Activated T-cell treated with anti-CD3 and anti-CD28 coated beads for 1 hour (primary cell): ENCODE measurements around the gene SH3TC1.

ENCODE experiments used
- DNase-seq: peaks from one replicate; pipeline ENCODE4 v3.0.0-alpha.2; 2020; ENCODE audit warnings: low read depth

Gene SH3TC1

GRCh38 chr4:8180310-8181093, 18.6 kb upstream of the SH3TC1 start:
- DNase-seq = no peak

DNA sequence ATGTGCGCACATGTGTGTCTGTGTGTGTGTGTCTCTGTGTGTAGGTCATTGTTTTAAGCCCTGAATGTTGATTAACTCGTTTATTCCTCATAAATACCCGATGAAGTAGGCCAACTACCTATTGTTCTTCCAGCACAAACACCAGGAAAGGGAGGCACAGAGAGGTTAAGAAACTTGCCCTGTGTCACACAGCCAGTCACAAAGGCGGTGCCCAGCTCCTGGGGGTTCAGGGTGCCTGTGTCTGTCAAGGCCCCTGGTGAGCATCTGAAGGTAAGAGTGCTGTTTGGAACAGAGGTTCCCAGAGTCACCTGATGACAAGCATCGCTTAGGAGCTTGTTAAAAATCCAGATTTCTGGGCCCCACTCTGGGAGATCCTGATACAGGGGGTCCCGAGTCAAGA, 18.0 kb upstream of the SH3TC1 start:
- DNase-seq = no peak

DNA sequence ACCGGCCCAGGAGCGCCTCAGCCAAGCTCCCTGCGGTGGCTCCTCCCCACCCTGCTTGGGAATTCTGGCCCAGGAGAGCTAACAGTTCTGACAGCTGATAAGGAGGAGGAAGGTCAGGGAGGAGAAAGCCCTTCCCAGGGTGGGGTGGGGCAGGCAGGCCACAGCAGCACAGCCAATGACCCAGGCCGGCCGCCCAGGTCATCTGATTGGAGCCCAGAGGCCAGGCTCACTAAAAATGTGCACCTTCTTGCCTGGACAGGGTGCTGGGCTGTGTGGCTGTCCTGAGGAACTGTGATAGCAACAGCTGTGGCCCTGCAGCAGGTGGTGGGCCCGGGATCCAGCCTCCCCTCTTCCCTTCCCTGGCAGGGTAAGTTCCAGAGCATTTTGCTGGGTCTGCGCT, 17.2 kb upstream of the SH3TC1 start:
- no peak for DNase-seq

DNA sequence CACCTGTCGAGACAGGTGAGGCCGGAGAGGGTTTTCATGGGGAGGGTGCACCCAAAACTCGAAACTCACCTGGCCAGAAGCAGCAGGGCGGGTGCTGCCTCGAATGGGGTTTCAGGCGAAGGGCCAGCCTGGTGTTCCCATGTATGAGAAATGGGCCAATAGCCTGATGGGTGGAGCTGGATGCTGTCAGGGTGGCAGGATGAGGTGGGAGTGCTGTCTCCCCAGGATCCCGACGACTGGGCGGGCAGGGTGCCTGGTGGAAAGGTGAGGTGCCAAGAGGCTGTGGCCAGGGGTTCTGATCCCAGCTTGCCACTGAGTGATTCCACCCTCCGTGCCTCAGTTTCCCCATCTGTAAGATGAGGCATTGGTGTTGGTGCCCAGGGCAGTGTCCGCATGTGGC, 16.8 kb upstream of the SH3TC1 start:
- no peak for DNase-seq

DNA sequence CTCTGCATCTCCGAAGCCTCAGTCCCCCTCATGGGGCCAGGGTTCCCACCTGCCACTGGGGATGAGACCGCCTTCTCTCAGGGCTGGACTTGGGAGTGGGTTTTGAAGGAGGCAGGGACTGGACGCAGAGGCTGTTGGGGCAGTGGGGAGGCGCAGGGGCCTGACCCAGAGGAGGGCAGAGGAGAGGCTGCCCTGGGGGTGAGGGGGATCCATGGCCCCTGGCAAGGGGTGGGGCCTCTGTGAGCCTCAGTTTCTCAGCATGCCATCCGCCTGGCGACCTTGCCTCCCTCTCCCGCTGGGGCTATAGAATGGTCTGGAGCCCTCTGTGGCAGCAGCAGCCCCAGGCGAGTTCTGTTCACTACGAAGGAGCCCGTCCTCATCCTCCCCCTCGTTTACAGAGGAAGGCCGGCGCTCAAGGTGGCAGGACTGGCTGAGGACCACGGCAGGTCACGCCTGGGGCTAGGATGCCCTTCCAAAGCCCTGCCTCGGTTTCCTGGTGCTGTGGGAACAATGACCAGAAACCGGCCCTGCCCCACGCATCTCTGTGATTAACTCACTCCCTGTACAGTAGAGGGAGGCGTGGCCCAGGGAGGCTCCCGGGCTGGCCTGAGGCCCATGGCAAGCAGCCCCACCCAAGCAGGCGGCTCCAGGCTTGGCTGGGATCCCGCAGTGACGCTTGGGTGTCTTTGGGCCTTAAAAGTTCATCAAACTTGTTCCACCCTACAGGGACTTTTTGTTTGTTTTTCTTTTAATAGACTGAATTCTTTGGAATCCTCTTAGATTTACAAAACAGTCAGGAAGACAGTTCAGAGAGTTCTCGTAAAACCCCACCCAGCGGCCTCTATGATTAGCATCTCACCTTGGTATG, 16.0 kb upstream of the SH3TC1 start:
- no peak for DNase-seq

DNA sequence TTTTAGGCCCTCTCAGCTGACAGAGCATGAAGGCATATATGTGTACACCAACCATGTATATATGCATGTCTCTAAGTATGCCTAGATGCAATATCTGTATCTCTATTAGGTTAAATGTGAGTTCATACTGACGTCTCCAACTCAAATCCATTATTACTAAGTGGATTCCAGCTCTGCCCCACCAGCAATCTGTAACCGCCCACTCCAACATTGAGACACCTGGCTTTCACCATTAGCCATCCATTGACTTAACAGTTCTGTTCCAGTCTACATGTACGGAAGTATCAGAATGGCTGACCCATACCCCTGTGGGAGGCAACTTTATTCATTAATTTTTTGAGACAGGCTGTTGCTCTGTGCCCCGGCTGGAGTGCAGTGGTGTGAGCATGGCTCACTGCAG, 15.0 kb upstream of the SH3TC1 start:
- DNase-seq = no peak

DNA sequence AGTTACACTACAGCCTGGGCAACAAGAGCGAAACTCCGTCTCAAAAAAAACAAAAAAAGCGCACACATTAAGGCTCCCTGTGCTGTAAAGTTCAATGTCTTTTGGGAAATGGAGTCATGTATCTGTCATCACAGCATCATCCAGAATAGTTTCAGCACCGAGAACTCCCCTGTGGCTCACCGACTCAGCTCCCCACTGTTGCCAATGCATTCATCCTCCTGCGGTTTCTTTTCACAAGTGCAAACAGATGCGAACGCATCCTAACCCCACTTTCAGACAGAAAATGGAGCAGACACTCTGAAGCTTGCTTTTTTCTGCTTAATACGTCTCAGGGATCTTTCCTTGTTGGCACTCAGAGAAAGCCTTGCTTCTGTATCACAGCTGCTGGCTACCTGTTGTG, 13.8 kb upstream of the SH3TC1 start:
- no peak for DNase-seq

DNA sequence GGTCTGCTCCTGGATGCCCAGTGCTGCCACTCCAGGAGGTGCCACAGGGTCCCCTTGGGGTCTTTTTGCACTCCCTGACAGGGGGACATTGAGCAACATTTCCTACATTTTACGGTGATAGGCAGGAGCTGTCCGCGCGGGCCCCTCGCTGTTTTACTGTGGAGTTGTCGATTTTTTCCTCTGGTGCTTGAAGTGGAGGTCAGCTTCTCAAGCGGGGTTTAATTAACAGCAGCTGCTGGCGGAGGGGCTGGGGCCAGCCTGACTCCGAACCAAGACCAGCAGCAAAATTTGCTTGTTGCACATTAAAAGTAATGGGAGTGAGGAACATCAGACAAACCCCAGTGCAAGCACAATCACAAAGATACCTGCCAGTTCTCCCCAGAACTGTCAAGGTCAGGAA, 13.2 kb upstream of the SH3TC1 start:
- no peak for DNase-seq

- no peak for DNase-seq
These were observed 11.0 kb upstream of the SH3TC1 start for GRCh38 chr4:8188085-8188484.

GRCh38 chr4:8188743-8189550, 10.1 kb upstream of the SH3TC1 start:
- no peak for DNase-seq

DNA sequence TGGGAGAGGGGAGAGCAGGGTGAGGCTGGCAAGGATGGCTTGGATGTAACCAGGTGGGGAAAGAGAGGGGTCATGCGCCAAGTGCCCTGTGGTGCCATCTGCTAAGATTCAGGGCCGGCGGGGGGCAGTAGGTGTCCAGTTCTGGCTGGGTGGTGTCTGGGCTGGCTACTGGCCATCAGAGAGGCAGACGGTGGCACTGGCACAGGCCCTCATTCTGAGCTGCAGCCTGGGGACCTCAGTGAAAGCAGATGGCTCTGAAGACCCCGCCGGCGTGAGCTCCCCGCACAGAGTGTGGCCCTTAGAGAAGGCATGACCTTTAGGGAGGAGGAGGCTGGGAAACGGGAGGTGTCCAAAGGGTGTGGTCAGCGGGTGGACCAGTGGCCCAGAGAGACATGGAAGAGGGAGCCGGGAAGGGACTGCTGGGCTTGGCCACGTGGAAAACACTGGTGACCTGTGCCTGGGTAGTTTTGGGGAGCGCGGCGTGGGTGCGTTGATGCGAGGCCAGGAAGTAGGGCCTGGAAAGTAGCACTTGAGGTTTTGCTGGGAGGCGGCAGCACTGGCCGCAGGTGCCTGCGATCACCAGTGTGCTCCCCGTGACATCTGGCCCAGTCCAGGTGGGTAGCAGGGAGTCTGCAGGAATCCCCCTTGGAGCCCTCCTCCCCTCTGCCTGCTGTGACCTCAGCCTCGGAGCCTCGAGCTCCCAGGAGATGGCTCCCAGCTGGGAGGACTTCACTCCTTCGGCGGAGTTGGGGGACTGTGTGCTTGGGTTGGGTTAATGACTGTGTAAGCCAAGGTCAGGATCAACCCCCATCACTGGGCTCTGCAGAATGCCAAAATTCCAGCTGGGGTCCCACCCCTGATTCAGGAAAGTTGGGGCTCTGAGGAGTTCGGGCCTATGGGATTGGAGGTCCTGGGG, 9.3 kb upstream of the SH3TC1 start:
- DNase-seq = no peak

- DNase-seq = no peak
These were observed 7.8 kb upstream of the SH3TC1 start for GRCh38 chr4:8191136-8191747.

GRCh38 chr4:8192748-8193738, 6.0 kb upstream of the SH3TC1 start:
- DNase-seq = no peak

- DNase-seq = no peak
These were observed 4.5 kb upstream of the SH3TC1 start for GRCh38 chr4:8194306-8195242.

DNA sequence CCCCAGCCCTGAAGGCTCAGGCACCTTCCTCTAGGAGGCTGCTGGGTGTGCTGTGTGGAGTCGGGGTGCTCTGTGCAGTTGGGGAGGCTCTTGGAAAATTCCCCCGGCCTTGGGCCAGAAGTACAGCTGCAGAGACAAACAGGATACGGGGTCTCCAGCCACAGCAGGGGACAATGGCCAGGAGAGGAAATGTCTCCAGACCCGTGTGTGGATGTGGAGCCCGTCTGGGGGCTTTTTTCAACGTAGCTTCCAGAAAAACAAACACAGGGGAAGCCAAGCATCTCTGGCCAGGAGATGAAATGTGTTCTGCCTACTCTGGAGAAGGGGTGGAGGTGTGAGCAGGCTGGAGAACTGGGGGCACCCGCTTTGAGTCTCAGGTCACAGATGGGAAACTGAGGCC, 3.7 kb upstream of the SH3TC1 start:
- no peak for DNase-seq

GRCh38 chr4:8195841-8196458, 3.1 kb upstream of the SH3TC1 start:
- DNase-seq = no peak

DNA sequence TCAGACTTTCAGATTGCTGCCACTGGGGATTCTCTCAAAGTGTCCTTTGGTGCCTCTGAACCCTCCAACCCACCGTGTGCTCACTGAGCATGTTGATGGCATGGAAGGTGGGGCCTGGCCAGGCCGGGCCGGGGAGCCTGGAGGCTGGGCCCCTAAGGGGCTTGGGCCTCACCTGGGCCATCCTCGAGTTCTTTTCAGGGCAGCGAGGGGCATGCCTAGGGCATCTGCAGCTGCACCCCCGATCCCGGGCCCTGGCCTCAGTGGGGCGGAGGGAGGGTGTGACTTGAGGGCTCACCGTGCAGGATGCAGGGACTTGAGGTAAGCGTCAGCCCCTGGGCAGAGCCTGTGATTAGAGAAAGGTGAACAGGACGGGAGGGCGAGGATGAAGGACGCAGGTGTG, 1.6 kb upstream of the SH3TC1 start:
- DNase-seq = no peak

DNA sequence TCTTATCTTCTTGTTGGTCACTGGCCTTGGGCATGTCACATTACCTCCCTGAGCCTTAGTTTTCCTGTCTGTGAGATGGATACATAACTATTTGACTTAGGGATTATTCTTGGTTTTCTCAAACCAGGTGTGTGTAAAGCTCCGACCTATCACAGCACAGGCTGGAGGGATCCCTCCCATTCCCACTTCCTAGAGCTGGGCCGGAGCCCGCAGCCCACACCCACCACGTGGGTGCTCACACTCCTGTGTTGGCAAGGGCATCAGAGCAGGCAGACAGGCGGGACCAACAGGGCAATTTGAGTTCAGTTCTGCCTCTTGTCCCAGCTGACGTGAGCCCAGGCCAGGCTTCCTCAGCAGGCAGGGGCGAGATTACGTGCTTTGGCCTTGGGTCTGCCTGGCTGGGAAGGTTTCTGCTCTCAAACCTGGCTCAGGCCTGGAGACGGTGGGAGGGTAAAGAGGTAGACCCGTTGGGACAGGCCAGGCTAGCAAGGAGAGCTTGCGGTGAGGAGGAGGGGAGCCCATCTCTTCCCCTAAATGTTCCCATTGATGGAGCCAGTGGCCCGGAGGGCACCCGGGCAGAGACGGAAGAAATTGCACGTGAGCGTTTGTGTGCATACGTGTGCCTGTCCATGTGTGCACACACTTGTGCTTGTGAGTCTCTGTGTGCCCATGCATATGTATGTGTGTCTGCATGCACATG, 734 bp upstream of the SH3TC1 start:
- no peak for DNase-seq
